Renal cortex interstitium (tissue), 11 donors: Measurements from ENCODE around the gene FOS. TPM values are rescaled to one million over a fixed set of nuclear protein-coding genes. Genes with fewer than 3 reads are reported as not detected.

Experiments
- DNase-seq, 11 donors: peaks; one replicate each; pipeline ENCODE4 v3.0.0-alpha.2; 2013; ENCODE audit warnings: low read depth in 9 of 11, low spot score in 4 of 11; ENCODE audit errors: extremely low read depth in 1 of 11
- polyA plus RNA-seq, 3 donors: library from polyadenylated mRNA; unstranded; fragments of 120-200 nt; gene quantifications; one replicate each; pipeline ENCODE4 v1.2.1, GENCODE V29; 2013; ENCODE audit not compliant: insufficient read length in 3 of 3

The FOS gene
- polyA plus RNA-seq, 3 donors: 241 to 640 (median 512) TPM

DNA sequence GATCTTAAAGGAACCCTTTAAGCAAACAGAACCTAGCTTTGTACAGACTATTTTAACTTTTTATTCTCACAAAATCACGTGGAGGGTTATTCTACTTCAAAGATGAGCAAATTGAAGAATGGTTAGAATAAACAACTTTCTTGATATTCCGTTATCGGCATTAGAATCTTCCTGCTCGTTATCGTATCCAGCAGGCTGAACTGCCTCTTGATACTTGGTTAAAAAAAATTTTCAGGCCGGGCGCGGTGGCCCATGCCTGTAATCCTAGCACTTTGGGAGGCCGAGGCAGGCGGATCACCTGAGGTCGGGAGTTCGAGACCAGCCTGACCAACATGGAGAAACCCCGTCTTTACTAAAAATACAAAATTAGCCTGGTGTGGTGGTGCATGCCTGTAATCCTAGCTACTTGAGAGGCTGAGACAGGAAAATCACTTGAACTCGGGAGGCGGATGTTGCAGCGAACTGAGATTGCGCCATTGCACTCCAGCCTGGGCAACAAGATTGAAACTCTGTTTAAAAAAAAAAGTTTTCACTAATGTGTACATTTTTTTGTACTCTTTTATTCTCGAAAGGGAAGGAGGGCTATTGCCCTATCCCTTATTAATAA, 4.0 kb downstream of the FOS start:
- DNase-seq: peak in 1 of 11 donors; percentile 61

DNA sequence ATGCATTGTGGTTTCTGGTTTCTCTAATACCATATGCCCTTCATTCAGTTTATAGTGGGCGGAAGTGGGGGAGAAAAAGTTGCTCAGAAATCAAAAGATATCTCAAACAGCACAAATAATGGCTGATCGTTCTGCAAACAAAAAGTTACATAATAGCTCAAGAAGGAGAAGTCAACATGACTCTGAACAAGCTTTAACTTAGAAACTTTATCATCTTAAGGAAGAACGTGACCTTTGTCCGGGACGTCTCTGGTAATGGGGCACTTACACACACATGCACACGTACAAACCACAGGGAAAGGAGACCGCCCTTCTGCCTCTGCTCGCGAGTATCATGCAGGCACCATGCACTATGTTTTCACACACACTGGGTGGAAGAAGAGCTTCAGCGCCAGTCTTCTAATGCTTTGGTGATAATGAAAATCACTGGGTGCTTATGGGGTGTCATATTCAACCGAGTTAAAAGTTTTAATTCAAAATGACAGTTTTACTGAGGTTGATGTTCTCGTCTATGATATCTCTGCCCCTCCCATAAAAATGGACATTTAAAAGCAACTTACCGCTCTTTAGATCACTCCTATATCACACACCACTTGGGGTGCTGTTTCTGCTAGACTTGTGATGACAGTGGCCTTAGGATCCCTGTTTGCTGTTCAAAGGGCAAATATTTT, 4.7 kb downstream of the FOS start:
- no peak for DNase-seq

DNA sequence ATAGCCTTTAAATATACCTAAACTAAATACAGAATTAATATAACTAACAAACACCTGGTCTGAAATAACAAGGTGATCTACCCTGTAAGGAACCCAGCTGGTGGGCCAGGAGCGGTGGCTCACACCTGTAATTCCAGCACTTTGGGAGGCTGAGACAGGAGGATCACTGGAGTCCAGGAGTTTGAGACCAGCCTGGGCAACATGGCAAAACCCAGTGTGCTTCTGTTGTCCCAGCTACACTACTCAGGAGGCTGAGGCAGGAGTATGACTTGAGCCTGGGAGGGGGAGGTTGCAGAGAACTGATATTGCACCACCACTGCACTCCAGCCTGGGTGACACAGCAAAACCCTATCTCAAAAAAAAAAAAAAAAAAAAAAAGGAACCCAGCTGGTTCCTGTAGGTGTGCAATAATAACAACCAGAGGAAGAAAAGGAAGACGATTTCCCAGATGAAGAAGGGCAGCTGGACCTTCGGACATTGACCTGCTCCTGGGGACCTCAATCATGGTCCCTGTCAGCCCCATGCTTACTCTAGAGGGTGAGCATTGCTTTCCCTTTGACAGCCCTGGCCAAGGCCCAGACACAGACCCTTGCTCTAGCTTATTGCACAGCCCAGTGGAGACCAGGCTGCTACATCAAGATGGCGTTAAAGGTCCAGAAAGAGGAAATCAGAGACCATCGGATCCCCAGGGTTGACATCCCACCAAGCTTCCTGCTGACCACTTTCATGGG, 5.4 kb downstream of the FOS start:
- DNase-seq: no peak

DNA sequence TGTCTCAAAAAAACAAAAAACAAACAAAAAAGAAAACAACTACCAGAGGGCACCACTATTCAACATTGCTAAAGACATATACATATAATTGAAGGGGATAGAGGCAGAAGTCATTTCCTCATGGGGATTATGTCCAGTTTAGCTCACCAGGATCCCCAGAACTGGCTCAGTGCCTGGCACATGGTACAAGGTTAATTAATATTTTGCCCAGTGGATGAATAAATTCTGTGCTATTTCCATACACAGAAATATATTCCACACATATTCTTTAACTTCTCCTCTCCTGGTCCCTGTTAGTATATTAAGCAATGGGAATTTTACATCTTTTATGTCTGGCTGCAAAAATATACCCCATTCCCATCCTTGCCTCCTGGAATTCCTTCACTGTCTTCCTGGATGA, 6.7 kb downstream of the FOS start:
- DNase-seq: no peak

DNA sequence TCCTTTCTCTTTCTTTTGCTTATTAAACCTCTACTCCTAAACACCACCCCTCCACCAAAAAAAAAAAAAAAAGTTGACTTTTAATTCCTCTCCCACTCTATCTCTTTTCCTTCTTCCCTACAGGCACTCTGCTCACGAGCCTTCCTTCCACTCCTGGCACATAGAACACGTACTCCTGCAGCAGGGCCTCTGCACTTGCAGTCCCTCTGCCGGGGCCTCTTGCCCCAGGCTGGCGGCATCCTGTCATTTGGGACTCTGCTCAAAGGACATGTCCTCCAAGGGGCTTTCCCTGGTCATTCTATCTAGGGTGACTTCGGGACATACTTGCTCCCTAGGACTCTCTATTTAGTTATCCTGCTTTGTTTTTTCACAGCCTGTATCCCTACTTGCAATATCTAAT, 7.7 kb downstream of the FOS start:
- no peak for DNase-seq

DNA sequence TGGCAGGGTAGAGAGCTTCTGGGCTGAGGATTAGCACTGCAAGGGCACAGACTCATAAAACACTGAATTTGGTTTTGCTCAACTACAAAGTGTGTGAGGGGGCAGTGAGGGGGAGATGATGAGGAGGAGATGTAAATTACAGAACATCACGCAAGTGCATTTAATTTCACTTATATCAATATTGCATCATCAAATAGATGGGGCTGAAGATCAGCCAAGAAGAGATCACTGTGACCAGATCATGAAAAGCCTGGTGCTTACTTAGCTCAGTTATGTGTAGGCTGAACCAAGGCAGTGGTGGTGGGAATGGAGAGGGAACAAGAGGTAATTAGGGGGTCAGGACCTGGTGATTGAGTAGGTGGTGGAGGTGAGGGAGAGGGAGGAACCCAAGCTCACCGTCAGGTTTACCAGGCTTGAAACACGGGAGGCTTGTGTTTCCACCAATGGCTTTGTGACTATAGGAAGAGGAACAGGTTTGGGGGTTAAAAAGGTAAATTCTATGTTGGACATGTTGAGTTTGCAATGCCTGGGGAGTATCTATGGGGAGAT, 11.3 kb downstream of the FOS start:
- DNase-seq: no peak

DNA sequence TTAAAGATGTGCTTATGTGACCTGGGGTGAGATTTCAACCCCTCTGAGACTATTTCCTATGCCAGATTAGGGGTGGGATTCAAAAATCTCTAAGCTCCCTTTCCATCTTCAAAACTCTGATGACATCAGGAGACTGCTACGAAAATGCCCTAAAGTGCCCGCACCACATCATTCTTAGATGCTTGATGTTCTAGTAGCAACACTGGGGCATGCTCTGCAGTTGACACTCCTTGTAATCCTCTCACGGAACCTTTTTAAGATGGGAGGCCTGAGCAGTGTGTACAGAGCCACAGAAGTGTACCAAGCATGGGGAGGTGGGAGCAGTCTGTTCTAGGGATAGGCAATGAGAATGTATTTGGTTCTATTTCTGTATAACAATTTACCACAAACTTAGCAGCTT, 12.2 kb downstream of the FOS start:
- no peak for DNase-seq

DNA sequence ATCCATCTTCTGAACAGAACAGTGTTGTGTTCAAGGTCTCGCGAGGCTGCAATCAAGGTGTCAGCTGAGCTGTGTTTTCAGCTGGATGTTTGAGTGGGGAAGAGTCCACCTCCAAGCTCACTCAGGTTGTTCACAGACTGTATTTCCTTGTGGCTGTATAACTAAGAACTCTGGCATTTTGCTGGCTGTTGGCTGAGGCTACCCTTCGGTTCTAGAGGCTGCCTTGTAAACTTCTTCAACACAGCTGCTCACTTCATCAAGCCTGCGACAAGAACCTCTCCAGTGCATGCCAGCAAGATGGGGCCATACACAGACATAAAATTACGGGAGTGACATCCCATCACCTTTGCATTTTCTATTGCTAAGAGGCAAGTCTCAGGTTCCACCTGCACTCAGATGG, 12.7 kb downstream of the FOS start:
- DNase-seq: no peak

DNA sequence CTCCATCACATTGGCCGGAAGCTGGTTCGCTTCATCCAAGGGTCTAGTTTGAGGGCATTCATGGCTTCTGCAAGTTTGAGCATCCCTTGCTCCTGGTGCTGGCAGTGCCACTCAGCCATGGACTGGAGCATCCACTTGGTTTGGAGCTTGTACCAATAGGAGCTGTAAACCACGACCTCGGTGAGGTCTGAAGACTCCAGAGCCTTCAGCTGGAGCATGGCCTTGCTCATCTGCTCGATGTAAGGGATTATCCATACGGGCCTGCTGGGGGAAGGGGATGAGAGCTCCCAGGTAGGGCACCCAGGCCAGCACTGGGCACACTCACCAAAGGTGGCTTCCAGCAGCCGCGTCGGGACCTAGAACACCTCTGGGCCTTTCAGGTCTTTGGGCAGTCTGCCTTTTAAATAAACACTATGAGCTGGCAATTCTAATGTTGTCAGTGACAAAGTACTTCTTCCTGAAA, 13.5 kb downstream of the FOS start:
- DNase-seq: no peak

DNA sequence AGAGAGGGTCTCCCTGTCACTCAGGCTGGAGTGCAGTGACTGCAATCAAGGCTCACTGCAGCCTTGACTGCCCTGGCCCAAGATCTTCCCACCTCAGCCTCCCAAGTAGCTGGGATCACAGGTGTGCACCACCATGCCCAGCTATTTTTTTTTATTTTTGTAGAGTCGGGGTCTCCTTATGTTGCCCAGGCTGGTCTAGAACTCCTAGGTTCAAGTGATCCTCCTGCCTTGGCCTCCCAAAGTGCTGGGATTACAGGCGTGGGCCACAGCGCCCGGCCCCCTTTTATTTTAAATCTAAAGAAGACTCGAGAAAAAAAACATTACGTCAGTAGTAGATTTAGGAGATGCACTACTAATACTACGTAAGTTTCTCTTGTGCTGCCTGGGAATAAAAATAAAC, 14.3 kb downstream of the FOS start:
- no peak for DNase-seq

DNA sequence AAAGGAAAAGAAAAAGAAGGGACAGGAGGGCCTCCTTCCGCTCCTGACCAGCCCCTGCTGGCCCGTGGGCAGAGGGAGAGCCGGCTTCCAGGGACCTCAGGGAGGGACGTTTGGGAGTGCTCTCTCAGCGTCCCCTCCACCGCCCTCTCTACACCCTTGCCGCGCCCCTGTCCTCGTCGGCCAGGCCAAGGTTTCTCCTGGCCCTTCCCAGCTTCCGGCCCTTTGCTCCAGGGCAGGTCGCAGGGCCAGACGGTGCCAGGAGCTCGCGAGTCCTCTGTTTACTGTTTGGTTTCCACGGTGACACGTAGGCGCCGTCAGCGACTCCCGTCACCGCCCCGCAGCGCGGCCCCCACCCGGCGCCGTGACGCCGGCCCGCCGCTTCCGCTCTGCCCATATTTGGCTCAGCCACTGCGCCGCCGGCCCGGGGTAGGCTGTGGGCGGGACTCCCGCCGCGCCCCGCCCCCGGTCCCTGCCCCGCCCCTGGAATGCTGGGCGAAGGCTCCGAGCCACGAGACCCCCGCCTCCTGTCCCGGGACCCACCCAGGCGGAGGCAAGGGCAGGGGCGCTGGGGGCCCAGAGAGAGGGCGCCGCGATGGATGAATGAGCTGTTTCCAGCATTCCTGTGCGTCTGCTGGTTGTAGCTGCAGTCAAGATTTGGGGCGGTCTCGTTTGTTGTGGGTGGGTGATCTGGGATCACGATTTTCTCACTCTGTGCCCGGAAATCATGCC, 15.5 kb downstream of the FOS start:
- DNase-seq: peak; percentile 93 to 98 (median 96)

DNA sequence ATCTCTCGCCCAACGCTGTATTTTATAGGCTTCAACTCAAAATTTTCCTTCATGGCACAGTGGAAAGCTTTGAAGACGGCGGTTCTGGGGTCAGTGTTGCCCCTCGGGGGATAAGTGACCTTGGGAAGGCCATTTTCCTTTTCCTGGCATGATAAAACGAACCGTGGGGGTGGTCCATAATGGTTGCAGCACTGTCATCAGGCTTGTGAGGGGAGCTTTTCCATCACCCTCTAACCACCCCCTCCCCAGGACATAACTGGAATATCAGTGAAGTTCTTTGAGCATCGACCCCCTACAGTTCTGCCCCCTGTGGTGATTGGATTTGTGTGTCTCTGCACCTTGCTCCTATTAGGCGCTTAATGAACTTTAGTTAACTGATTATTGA, 16.0 kb downstream of the FOS start:
- DNase-seq: no peak

DNA sequence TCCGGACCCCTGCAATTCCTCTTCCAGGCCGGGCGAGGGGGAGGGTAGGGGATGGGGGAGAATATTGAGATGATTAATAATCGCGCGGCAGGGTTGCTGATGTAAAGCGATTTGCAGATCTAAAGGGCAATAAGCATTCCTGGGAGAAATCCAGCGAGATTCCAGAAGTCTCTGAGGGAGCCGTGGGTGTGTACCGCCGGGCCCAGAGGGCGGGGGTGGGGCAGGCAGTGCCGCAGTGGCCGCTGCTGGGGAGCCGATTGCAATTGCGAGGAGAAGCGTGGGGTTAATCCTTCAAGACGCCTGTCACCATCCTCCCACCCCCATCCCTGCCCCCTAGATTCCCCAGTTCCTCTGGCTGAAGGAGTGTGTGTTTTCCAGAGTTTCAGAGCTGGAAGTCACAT, 16.4 kb downstream of the FOS start:
- DNase-seq: no peak

DNA sequence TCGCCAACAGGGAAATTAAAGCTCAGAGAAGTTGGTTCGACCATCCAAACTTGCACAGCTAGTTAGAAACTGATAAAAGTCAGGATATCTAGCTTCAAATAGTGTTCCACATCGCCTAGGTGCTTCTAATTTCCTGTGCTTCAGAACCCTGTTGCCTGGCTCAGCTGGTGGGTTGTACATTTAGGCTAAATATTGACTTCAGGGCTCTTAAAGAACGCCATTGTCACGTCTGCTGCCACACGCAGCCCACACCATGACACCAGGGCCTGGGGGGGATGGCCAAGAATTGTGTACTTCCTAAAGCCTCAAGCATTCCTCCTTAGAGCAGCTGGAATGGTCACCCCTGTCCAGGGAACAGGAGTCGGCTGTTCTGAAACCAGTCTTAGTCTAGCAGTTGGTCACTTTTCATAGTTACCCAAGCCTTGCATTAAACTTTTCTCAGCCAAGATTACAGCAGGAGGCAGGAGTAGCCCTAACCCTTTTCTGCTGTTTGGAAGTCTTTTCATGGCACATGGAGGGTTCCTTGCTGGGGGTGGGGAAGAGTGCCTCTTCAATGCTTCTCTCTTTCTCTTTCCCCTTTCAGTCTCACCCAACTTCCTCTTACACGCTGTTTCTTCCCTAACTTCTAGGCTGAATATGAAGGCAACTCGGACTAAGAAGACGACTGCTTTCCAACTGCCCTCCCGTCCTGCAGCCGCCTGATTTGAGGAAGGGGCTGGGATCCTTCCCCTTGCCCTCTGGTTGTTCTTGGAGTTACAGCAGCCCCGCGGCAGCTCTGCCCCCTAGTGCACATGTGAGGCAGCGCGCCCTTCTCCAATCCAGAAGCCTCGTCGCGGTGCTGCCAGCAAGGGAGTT, 17.1 kb downstream of the FOS start:
- DNase-seq: peak in 4 of 11 donors; percentile 70 to 74 (median 70)

DNA sequence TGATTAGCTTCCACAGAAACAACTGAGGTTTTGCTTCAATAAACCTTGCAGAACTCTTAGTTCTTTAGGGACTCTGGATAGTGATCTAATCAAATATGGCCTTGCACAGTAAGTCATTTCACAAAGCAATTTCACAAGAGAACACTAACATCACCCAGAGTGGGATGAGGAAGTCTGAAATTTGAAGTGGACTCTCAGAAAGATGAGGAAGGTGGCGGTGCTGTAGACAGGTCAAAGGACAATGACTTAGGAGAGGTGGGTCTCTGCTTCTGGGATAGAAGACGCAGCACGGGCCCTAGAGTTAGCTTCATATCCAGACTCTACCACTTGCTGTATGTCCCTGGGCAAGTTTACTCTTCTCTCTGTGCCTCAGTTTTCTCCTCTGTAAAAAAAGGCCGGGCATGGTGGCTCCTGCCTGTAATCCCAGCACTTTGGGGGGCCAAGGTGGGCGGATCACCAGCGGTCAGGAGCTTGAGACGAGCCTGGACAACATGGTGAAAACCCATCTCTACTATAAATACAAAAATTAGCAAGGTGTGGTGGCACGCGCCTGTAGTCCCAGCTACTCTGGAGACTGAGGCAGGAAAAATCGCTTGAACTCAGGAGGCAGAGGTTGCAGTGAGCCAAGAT, 18.9 kb downstream of the FOS start:
- DNase-seq: no peak

DNA sequence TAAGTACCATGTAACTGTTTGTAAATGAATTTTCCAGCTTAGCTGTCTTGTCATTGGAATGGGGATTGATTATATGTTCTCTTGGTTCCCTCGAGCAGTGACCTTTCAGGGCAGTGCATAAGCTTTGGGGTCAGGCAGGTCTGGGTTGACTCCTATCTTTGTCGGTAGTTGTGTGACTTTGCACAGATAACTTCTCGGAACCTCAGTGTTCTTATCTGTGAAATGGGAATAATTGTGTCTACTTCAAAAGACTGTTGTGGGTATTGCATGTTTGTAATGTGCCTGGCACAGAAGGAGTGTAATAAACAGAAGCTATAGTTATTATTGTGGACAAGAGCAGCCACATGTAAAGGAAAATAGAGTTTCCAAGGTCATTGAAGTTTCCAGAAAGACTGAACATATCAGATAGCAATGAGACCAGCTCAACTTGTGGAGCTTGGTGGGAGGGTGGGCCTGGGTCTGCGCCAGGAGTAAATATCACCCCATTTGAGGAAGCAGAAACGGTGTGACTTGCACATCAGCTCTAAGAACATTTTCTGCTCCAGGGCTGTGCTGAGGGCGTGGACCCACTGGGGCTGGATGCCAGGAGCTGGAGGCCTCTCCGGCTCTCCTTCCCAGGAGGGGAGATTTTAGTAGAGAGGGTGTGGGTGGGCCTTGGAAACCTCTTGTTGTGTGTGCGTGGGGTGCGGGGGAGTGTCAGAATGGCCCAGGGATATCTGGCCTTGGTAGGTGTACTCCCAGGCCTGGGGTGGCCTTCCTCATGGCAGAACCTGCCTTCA, 19.7 kb downstream of the FOS start:
- DNase-seq: no peak

DNA sequence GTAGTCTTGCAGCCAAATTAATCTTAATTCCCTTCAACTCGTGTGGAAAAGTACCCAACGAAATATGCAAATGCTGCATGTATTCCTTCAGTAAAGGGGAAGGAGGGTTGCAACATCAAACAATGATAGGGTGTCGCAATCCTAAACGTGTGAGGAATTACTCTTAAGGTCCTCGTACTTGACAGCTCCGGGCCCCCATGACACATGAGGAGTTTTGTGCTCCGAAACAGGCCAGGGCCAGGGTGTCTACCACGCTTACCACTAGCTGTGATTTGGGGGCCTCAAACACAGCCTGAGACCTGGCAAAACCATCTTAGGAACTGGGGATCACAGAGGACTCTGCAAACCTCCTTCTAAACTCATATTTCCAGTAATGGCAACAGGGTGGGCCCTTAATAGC, 20.4 kb downstream of the FOS start:
- no peak for DNase-seq
